Endometrium (tissue), 2 donors: ENCODE results near the gene ARHGAP23.
"Not testable (repeated sequence)": the region's sequence is repeated elsewhere in the genome, so short reads cannot be mapped to it uniquely, and the experiment has no call there.

Source experiments
- FAIRE-seq: peaks from 2 replicates; lab custom pipeline; 2012; peaks lifted over from hg19 to GRCh38; lab: Jason Lieb, UNC
- donor health status: control.
- donor health status: control.

Gene ARHGAP23

GRCh38 chr17:38460716-38461630, 32.7 kb downstream of the ARHGAP23 start:
- FAIRE-seq, result no peak

DNA sequence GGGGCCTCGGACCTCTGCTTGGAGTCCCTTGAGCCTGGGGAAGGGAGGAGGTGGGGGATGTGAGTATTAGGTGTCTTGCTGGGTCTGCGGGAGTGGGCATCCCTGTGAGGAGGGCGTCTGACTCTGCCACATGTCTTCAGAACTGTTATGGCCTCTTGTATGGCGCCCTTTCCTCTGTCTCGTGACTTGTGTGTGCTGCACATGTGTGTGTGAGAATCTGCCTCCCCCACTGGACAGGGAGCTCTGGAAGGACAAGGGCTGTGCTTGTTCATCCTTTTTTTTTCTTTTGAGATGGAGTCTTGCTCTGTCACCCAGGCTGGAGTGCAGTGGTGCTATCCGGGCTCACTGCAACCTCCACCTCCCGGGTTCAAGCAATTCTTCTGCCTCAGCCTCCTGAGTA, 33.4 kb downstream of the ARHGAP23 start:
- no peak for FAIRE-seq

- no peak for FAIRE-seq
Measured at GRCh38 chr17:38463451-38463858, 35.2 kb downstream of the ARHGAP23 start.

DNA sequence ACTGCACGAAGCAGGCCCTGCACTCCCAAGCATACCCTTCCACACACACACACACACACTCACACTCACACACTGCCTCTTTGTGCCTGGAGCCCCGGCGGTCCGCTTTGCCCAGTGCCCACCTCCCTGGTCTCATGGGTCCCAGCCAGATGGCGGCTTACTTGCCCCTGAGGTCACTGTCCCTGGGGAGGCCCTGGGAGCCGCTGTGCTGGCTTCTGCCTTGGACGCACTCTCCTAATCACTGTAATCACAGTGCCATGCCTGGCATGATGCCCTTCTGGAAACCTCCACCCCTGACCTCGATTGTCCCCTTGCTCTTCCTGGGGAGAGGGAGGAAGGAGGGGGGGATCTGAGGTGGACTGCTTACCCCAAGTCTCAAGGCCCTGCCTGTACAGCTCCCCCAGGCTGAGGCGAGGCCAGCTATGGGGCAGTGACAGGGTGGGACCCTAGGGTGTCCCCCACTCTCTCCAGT, 36.0 kb downstream of the ARHGAP23 start:
- FAIRE-seq, result no peak

GRCh38 chr17:38464723-38465390, 36.6 kb downstream of the ARHGAP23 start:
- FAIRE-seq, result no peak

DNA sequence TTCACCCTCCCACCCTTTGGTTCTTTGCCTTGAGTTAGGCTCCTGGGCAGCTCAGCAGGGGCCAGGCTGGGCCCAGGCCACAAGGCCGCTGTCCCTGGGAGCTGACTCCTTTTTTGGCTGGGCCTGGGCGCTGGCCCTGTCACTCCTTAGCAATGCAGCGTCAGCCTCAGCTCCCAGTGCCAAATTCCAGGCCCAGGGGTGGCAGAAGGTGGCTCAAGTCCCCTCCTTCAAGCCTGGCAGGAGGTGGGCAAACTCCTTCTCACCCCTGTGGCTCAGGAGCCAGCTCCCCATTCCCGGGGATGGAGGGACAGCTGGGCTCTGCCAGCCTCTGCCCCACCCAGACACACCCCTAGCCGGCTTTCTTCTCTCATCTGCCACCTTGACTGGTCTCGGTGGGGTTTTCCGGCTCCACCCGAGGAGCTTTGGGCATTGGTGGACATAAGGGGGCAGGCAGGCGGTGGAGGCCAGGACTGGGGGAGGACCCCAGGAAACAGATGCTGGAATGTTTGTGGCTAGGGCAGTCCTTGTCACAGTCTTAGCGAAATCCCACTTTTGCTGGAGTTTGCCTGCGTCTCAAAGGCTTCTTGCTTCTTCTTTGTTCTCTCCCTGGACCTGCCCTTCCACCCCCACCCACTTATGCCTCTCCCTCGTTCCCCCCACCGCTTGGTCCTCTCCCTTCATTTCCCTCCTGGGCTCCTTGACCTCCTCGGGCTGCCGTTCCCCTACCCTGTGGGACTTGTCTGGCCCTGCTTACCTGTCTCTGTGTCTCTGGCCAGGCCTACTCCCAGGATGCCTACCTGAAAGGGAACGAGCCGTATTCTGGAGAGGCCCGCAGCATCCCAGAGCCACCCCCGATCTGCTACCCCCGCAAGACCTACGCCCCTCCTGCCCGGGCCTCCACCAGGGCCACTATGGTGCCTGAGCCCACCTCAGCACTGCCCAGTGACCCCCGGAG, 37.4 kb downstream of the ARHGAP23 start:
- no peak for FAIRE-seq

DNA sequence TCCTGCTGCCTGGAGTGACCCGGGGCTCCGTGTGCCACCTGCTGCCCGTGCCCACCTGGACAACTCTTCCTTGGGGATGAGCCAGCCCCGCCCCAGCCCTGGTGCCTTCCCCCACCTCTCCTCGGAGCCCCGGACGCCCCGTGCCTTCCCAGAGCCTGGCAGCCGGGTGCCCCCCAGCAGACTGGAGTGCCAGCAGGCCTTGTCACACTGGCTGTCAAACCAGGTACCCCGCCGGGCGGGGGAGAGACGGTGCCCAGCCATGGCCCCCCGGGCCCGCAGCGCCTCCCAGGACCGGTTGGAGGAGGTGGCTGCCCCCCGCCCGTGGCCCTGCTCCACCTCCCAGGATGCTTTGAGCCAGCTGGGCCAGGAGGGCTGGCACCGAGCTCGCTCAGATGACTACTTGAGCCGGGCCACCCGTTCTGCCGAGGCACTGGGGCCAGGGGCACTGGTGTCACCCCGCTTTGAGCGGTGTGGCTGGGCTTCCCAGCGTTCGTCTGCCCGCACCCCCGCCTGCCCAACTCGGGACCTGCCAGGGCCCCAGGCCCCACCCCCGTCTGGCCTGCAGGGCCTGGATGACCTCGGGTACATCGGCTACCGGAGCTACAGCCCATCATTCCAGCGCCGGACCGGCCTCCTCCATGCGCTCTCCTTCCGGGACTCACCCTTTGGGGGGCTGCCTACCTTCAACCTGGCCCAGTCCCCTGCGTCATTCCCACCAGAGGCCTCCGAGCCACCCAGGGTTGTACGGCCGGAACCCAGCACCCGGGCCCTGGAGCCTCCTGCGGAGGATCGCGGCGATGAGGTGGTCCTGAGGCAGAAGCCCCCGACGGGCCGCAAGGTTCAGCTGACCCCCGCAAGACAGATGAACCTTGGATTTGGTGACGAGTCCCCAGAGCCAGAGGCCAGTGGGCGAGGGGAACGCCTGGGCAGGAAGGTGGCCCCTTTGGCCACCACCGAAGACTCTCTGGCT, 38.4 kb downstream of the ARHGAP23 start:
- no peak for FAIRE-seq

- FAIRE-seq, result no peak
Measured at GRCh38 chr17:38467491-38467890, 39.2 kb downstream of the ARHGAP23 start.

GRCh38 chr17:38469875-38470274, 41.6 kb downstream of the ARHGAP23 start:
- no peak for FAIRE-seq

DNA sequence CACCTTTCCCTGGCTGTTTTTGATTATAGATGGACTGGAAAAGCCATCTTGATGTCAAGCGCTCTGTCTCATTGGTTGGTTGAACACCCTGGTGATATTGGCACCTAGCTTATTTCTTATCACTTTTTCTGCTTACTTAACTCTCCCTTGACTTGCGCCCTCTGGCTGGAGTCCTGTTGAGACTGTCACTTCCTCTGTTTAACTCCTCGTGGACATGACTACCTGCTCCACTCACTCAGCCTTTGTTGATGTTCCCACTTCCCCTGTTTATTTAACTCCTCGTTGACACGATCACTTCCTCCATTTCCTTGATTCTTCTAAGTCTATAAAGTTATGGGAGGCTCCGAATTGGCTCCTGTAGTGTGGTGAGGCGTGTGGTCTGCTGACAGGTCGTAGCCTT, 43.0 kb downstream of the ARHGAP23 start:
- FAIRE-seq, result not testable (repeated sequence)

- not testable (repeated sequence) for FAIRE-seq
Measured at GRCh38 chr17:38474666-38475065, 46.4 kb downstream of the ARHGAP23 start.

DNA sequence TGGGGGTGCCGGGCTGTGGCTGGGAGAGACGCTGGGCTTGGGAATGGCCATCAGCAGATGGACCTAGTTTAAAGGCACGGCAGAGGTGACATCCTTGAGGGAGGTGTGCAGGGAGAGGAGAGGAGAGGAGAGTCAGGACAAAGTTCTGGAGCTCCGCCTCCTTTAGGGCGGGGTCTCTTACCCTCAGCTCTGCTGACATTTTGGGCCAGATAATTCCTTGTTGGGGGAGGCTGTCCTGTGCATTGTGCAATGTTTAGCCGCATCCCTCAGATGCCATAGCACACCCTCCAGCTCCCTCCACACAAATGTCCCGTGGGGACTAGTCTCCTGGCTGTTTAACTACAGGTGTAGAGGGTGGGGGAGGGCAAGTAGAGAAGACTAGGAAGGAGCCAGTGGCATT, 48.3 kb downstream of the ARHGAP23 start:
- FAIRE-seq, result no peak

DNA sequence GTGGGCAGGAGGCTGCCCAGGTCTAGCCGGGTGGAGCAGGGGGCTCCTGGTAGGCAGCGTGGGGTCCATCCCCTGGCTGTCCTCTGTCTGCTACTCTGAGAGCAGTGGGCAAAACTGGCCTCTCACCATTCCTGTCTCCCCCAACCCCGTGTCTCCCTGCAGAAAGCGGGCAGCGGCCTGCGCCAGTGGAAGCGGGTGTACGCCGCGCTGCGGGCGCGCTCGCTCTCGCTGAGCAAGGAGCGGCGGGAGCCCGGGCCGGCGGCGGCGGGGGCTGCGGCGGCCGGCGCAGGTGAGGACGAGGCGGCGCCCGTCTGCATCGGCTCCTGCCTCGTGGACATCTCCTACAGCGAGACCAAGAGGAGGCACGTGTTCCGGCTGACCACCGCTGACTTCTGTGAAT, 49.2 kb downstream of the ARHGAP23 start:
- not testable (repeated sequence) for FAIRE-seq

DNA sequence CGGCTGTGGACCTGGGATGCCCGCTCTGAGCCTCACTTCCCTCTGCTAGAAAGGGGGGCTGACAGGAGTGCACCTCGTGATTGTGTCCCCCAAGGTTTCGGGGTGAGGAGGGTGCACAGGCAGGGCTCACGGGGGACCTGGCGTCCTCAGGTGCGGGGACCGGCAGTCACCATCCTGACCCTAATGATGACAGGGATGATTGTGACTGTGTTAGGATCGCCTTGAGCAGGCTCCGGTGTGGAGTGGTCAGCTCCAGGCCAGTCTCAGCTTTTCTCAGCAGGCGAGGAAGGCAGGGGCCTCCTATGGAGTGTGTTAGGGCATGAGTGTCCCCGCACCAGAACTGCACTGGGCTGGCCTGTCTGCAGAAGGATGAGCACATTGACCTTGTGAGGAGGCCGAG, 49.7 kb downstream of the ARHGAP23 start:
- FAIRE-seq, result not testable (repeated sequence)

GRCh38 chr17:38478667-38479066, 50.4 kb downstream of the ARHGAP23 start:
- not testable (repeated sequence) for FAIRE-seq

- FAIRE-seq, result not testable (repeated sequence)
Measured at GRCh38 chr17:38482039-38482699, 53.9 kb downstream of the ARHGAP23 start.

DNA sequence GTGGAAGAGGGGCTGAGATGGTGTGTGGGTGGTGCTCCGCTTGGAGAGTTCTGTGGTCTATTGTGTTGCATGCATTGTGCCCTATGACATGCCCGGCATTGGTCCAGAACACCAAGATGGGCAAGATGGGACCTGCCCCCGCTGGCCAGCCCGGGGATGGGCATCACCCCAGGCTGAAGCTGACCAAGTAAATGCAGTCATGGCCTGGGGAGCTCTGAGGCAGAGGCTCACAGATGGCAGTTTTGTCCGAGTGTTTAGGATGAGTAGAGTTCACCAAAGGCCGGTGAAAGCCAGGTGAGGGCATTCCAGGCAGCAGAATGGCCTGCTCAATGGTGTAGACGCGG, 54.4 kb downstream of the ARHGAP23 start:
- FAIRE-seq, result not testable (repeated sequence)

- not testable (repeated sequence) for FAIRE-seq
Measured at GRCh38 chr17:38484242-38485145, 56.2 kb downstream of the ARHGAP23 start.

DNA sequence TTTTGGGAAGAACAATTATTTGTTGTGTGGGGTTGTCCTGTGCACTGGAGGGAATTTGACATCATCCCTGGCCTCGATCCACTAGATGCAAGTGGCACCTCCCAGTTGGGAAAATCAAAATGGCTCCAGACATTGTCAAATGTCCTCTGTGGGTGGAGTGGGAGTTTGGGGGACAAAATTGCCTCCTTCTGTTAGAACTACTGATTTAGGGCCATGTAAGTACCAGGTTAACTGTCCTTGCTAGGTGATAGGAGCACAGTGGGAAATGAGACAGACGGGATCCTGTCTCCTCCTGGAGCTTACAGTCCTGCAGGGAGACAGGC, 56.8 kb downstream of the ARHGAP23 start:
- no peak for FAIRE-seq
